Left renal cortex interstitium (tissue), 4 donors: Measurements from ENCODE around the gene SLC46A3. TPM values are rescaled to one million over a fixed set of nuclear protein-coding genes. Genes with fewer than 3 reads are reported as not detected.
"Not testable (repeated sequence)": the region's sequence is repeated elsewhere in the genome, so short reads cannot be mapped to it uniquely, and the experiment has no call there.

Experiments
- DNase-seq, 4 donors: peaks; one replicate each; pipeline ENCODE4 v3.0.0-alpha.2; 2013; ENCODE audit warnings: low read depth in 4 of 4, low spot score in 2 of 4, missing footprints in 1 of 4
- polyA plus RNA-seq, 4 donors: library from polyadenylated mRNA; unstranded; fragments of 120-200 nt; gene quantifications; one replicate each; pipeline ENCODE4 v1.2.1, GENCODE V29; 2013; ENCODE audit not compliant: insufficient read length in 4 of 4

The SLC46A3 gene
- polyA plus RNA-seq, 4 donors: 1.8 to 3.5 (median 2.2) TPM

- DNase-seq: no peak
Observed at GRCh38 chr13:28735481-28736029, 16.8 kb upstream of the SLC46A3 start.

- DNase-seq: no peak
Observed at GRCh38 chr13:28734906-28735305, 16.1 kb upstream of the SLC46A3 start.

GRCh38 chr13:28730762-28731161, 12.0 kb upstream of the SLC46A3 start:
- no peak for DNase-seq

DNA sequence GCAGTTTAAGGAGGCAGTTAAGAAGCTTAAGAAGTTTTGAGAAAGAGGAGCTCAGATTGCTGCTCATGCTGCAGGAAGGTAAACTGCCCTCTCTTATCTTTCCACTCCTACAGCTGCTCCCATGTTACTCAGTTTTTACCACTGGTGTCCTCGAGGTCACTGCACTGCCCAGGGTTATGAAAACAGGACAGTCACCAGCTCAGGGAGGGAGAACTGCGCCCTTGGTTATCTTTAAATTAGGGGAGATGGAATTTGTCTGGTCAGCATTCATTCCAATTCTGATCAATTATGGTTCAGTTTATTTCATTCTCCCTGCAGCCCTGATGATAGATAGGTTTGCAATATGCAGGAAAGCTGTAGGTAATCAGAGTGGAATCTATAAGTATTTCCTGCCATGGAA, 10.8 kb upstream of the SLC46A3 start:
- DNase-seq: no peak

DNA sequence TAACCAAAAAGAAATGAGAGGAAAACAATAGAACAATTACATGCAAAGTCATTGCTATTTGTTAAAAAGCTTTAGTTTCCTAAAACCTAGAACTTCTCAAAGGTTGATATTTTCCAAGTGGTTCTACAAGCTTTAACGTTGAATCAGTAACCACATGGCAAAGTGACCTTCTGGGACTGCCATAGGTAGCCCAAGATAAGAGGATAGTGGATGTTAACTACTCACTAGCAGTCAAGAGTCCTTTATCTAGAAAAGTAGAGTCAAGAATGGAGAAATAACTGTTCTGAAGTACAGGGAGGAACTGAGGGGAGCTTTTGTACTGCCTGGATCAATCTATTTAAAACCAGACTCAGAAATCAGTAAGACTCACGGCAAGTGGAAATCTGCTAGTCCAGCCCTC, 9.9 kb upstream of the SLC46A3 start:
- DNase-seq: no peak

GRCh38 chr13:28725046-28725610, 6.4 kb upstream of the SLC46A3 start:
- DNase-seq: no peak

DNA sequence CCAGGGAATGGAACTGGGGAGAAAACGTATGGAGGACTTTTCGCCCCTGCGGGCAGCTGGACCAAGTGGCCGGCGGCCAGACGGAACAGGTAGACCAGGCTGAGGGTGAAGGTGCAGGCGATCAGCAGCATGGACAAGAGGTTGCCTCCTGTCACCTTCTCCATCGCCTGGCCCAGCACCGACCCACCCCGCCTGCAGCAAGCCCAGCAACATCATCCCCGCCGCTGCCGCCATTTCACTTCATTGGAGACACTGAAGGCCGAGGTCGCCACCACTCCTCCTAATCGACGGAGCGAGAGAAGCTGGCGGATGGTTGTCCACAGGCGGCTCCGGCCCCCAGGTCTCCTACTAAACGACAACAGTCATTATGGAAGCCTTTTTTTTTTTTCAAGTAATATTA, 5.0 kb upstream of the SLC46A3 start:
- DNase-seq: no peak

- DNase-seq: no peak
Observed at GRCh38 chr13:28719227-28720055, 671 bp upstream of the SLC46A3 start.

- no peak for DNase-seq
Observed at GRCh38 chr13:28718196-28718542, 601 bp downstream of the SLC46A3 start.

- DNase-seq: no peak
Observed at GRCh38 chr13:28717170-28717569, 1.6 kb downstream of the SLC46A3 start.

DNA sequence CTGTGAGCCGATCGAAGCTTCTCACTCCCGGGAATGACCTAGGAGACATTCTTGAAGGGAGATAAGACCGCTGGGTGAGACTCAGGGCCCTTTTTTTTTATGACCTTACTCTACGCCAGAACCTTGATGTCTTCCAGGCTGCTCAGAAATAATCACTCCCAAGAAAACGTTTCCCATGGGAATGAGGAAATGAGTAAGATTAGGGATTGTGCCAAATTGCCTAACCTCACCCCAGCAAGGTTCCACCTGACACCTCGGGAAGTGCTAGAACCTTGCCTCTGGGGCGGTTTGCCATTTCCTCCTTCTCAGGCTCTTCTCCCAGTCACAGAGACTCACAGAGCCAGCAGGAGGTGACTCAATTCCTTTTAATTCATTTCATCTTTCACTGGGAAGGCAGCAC, 2.3 kb downstream of the SLC46A3 start:
- no peak for DNase-seq

DNA sequence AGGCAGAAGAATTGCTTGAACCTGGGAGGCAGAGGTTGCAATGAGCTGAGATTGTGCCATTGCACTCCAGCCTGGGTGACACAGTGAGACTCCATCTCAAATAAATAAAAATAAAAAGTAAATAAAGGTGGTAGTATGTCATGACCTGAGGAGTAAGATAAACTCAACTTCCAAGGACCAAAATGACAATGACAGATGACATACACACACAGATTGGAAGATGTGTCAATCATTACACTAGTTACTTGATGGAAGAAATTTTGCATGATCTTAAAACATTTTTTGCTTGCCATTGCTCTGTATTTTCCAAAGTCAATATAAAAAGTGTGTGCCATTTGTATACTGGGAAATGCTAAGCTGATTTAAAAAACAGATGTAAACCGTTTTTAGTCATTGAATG, 4.1 kb downstream of the SLC46A3 start:
- no peak for DNase-seq

DNA sequence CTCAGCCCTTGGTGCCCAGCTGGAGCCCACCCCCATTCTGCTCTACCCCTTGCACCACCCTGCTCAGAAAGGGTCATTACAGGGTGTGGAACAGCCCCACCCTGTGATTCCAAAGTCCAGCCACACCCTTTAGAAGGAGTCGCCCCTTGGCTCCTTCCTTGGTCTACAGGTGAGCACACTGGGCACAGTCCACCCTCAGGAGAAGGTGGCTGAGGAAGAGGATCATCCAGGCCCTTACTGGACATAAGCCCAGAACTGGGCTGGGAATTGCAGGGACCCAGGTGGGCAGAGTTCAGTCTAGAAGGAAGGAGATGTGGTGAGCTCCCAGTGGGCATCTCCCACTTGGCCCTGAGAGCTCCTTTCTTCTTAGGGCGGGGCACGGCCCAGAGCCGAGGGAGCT, 8.6 kb downstream of the SLC46A3 start:
- no peak for DNase-seq

DNA sequence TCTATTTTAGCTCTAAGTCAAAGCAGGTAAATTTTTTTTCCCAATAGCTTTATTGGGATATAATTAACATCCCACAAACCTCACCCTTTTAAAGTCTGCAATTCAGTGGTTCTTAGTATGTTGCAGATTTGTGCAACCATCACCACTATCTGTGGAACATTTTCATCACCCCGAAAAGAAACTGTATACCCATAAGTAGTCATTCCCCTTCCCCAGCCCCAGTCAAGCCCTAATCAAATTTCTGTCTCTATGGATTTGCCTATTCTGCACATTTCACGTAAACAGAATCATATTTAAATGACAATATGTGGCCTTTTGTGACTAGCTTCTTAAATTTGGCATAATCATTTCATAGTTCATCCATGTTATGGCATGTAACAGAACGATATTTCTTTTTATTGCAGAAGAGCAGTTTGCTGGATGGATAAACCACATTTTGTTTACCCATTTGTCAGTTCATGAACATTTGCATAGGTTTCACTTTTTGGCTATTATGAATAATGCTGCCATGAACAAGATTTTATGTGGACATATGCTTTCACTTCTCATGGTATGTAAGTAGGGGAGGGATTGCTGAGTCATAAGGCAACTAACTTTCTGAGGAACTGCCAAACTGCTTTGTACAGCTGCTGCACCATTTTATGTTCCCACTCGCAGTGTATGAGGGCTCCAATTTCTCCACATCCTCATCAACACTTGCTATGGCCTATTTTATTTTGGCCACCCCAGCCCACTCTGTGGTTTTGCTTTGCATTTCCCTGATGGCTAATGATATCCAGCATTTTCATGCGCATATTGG, 10.9 kb downstream of the SLC46A3 start:
- DNase-seq: no peak

- no peak for DNase-seq
Observed at GRCh38 chr13:28705461-28706083, 13.2 kb downstream of the SLC46A3 start.

- no peak for DNase-seq
Observed at GRCh38 chr13:28704919-28705318, 13.9 kb downstream of the SLC46A3 start.

GRCh38 chr13:28704282-28704681, 14.5 kb downstream of the SLC46A3 start:
- no peak for DNase-seq

- no peak for DNase-seq
Observed at GRCh38 chr13:28699246-28699645, 19.5 kb downstream of the SLC46A3 start.

- no peak for DNase-seq
Observed at GRCh38 chr13:28697441-28697840, 21.3 kb downstream of the SLC46A3 start.

- DNase-seq: not testable (repeated sequence)
Observed at GRCh38 chr13:28693605-28694491, 24.9 kb downstream of the SLC46A3 start.
